MM.1S (cell line): ENCODE results near the gene SELENOV.

Source experiments
- DNase-seq: peaks from one replicate; pipeline ENCODE4 v3.0.0-alpha.2; 2015
- H2AFZ ChIP-seq: fragments of 300-600 bp; sonication (generic); 2 replicates; pipeline ENCODE4 v1.6.0; 2016; ENCODE audit warnings: antibody characterized with exemption, low read length
- H3F3A ChIP-seq: fragments of 300-600 bp; sonication (generic); 2 replicates; pipeline ENCODE4 v1.6.1; 2016; ENCODE audit warnings: mild to moderate bottlenecking, antibody characterized with exemption, low read length, moderate library complexity, mixed read lengths; ENCODE audit not compliant: insufficient read depth
- H3K27ac ChIP-seq: fragments of 300-600 bp; sonication (generic); 2 replicates; pipeline ENCODE4 v1.5.1; 2016; ENCODE audit warnings: mild to moderate bottlenecking, low read length
- H3K27me3 ChIP-seq: fragments of 300-600 bp; sonication (generic); replicated peaks from 2 replicates; pipeline ENCODE4 v1.6.0; 2016; ENCODE audit warnings: low read length; ENCODE audit not compliant: insufficient read depth
- H3K36me3 ChIP-seq: fragments of 300-600 bp; sonication (generic); replicated peaks from 2 replicates; pipeline ENCODE4 v1.6.1; 2016; ENCODE audit warnings: mild to moderate bottlenecking, low read length, mixed read lengths; ENCODE audit not compliant: insufficient read depth
- H3K4me1 ChIP-seq: fragments of 300-600 bp; sonication (generic); 2 replicates; pipeline ENCODE4 v1.6.1; 2016; ENCODE audit warnings: low read length, mixed read lengths
- H3K4me2 ChIP-seq: fragments of 300-600 bp; sonication (generic); 2 replicates; pipeline ENCODE4 v1.6.0; 2016; ENCODE audit warnings: low read depth, low read length
- H3K4me3 ChIP-seq: fragments of 300-600 bp; sonication (generic); 2 replicates; pipeline ENCODE4 v1.5.1; 2016; ENCODE audit warnings: low read length, mixed read lengths
- H3K79me2 ChIP-seq: fragments of 300-600 bp; sonication (generic); 2 replicates; pipeline ENCODE4 v1.6.1; 2016; ENCODE audit warnings: mixed run types, low read length, mixed read lengths
- H3K9ac ChIP-seq: fragments of 300-600 bp; sonication (generic); 2 replicates; pipeline ENCODE4 v1.6.1; 2016; ENCODE audit warnings: low read length, mixed read lengths
- H3K9me2 ChIP-seq: fragments of 300-600 bp; sonication (generic); replicated peaks from 2 replicates; pipeline ENCODE4 v1.6.1; 2016; ENCODE audit warnings: mild to moderate bottlenecking, low read length, mixed read lengths; ENCODE audit not compliant: insufficient read depth
- H3K9me3 ChIP-seq: fragments of 300-600 bp; sonication (generic); replicated peaks from 2 replicates; pipeline ENCODE4 v1.6.1; 2016; ENCODE audit warnings: mild to moderate bottlenecking, low read length, mixed read lengths; ENCODE audit not compliant: insufficient read depth
- H4K20me1 ChIP-seq: fragments of 300-600 bp; sonication (generic); 2 replicates; pipeline ENCODE4 v1.6.1; 2016; ENCODE audit warnings: mild to moderate bottlenecking, low read length, moderate library complexity, mixed read lengths; ENCODE audit not compliant: insufficient read depth
- EZH2phosphoT487 ChIP-seq: fragments of 300-600 bp; sonication (generic); IDR thresholded peaks from 2 replicates; pipeline ENCODE4 v1.6.1; 2018; ENCODE audit warnings: antibody characterized with exemption, low read length

SELENOV gene

DNA sequence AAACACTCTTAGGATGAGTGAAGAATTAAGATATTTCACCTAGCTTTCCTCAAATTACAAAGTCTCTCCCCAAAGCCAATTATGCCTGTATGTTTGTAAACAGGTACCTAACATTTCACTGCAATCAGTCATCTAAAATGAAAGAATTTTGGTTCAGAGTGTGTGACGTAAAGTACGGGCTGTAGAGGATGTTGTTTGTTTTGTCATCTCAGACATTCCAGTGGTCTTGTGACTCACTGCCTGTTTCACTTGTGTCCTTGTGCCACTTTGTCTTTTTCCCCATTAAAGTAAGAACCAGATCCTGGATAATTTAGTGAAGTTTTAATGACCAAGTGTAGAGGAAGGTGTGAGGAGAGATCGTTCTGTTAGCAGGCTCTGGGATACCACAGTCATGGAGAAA lies 53.7 kb downstream of the SELENOV start:
- Histone ChIP-seq H3K9me3 (no peaks in the 10 kb centered on the region), H3K9ac (no peak overlapping the region), H4K20me1 (no peaks in the 10 kb centered on the region), H3K36me3 (no peaks in the 10 kb centered on the region), H3K27ac (no peak overlapping the region), H3K9me2 (no peaks in the 10 kb centered on the region), H3K4me2 (no peak overlapping the region), H3K79me2 (no peaks in the 10 kb centered on the region), H3F3A (no peaks in the 10 kb centered on the region), H3K4me3 (no peak overlapping the region), H3K4me1 (no peaks in the 10 kb centered on the region), H2AFZ (no peak overlapping the region), H3K27me3 (no peaks in the 10 kb centered on the region)
- no peak for TF ChIP-seq EZH2phosphoT487
- no peak for DNase-seq
